Stimulated activated CD8-positive, alpha-beta memory T cell treated with anti-CD3 and anti-CD28 coated beads, Interleukin-7, amount 100 ng/mL, for 4 hours (primary cell): ENCODE results near the gene IQCK.

Experiments
- DNase-seq, 2 donors: peaks; one replicate each; pipeline ENCODE4 v3.0.0-alpha.2; 2020; ENCODE audit warnings: low read depth in 2 of 2

IQCK gene

DNA sequence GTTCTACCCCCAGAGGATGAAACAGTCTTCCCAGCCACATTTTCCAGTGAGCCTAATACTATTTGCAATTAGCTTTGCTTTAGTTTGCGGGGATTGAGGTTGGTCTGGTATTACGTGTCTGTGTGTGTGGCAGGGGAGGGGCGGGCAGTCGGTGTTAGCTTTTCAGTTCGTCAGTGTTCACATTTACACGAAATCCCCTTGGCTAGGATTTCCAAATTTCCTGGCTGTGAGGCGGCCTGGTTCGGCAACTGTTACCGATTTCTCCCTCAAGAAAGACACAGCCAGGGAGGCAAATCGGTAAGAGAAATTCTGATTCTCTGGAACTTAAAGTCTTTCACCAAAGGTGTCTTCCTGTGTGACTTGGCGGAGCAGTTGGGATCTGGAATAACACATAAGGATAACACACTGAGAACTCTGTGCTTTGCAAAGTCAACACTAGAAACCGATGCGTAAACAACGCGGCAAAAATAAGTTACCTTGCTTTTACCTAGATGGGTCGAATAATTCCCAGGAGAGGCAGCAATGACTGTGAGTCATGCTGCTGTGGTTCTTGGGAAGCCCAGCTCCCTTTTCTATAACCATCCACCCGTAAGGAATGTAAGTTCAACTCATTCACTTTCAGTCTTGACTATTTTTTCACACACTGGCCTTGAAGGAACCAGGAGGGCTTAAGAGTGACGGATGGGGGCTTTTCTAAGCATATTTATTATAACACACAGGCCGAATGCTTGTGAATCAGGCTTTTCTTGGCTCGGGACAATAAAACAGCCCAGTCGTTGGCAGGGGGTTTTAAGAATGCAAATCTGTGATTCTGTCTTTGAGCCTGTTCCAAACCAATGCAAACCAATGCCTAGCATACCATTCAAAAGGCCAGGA, 142.3 kb downstream of the IQCK start:
- no peak for DNase-seq

DNA sequence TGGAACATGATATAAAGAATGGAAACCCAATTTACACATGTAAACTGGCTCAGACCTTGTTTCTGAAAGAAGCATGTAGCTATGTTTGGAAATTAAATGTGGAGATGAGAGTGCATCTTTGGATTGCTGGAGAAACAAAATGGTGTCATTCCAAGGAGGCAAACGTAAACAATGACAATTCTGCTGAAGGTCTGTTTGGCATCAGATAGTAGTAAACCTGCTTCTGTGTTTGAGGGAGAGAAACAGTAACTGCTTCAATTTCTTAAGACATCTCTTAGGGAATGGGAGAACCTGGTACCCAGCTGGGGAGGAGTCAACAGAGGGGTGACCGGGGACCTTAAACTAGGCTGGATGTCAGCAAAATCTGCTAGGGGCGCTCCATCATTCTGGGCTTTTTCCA, 143.1 kb downstream of the IQCK start:
- DNase-seq, result no peak

DNA sequence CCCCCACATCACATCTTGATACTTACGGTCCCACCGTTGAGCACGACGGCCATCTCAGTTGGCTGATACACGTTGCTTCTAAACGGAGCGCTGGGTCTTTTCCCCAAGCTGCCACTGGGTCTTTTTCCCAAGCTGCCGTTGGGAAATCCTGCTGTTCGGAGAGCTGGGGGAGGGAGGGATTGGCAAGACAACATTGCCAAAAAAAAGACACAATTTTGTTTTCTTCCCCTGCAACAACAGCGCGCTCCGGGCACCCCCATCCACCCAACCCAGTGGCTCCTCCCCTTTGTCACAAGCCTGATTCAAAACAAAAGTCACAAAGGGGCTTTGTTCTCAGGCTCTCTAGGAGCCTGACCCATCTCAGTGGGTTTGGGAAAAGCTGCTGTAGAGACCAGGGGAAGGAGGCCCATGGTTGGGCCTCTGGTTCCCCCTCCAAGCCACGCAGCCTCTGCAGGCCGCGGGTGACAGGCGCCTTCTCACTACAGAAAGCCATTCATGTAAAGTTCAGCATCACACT, 143.8 kb downstream of the IQCK start:
- no peak for DNase-seq

DNA sequence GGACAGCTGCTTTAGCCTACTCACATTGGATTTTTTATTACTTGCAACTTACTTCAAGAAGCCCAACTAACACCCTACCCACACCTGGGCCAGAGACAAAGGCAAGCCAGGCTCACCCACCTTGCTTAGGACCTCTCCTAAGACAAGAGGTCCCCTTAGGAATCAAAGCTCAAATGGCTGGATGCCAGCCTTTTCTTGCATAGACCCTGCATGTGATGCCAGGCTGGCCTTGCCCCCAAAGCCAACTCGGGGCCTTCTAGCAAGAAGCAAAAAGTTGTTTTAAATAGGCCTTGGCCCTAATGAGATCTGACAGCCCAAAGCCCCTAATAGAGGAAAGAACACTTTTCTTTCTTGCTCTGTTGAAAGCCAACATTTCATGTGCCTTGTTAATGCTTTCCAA, 145.9 kb downstream of the IQCK start:
- no peak for DNase-seq

DNA sequence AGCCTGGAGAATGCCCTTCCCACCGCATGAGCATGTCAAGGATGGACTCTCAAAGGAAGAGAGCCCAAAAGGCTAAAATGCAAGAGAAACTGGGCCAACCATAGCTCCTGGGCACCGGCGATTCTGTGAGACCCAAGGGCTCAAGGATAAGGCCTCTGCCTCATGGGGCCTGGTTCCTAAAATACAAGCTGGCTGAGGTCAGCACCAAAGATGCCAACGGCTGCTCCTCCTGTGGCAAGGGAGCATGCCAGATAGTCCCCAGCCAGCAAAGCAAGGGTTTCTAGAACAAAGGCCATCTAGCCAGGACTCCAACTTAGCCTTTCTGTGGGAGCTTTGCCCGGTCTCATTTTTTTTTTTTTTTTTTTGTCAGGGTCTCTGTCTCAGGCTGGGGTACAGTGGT, 146.5 kb downstream of the IQCK start:
- DNase-seq, result no peak

DNA sequence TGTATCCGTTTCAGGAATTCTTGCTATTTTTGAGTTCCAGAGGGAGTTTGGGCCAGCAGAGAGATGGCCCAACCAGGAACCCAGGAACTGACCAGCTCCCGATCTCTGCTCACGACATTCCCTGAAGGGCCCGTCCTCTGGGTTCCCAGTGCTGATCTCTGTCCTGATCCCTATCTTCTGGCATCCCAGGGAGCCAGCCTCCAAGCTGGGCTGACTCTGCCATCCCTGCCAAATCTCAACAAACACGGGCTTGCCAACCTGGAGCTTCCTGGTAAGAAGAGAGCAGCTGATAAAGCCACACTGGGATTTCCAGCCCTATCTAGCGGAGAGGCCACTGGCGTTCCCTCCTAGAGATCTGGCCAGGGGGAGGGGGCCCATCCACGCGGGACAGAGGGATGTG, 150.3 kb downstream of the IQCK start:
- no peak for DNase-seq

DNA sequence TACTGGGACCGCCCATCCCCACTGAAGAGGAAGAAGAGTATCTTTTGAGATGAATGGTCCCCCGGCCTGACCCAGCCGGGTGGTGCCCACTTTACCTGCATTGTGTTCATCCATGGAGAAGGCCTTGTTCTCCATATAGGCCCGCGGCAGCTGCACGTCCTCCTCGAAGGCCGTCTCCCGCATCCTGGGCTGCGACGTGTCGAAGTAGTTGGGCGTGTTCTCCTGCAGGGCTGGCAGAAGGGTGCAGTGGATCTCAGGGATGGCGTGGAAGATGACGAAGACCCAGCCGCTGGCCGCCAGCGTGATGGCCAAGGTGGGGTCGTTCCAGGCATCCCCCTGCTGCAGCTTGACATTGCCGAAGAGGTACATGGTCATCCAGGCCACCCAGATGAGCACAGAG, 153.7 kb downstream of the IQCK start:
- DNase-seq, result no peak

DNA sequence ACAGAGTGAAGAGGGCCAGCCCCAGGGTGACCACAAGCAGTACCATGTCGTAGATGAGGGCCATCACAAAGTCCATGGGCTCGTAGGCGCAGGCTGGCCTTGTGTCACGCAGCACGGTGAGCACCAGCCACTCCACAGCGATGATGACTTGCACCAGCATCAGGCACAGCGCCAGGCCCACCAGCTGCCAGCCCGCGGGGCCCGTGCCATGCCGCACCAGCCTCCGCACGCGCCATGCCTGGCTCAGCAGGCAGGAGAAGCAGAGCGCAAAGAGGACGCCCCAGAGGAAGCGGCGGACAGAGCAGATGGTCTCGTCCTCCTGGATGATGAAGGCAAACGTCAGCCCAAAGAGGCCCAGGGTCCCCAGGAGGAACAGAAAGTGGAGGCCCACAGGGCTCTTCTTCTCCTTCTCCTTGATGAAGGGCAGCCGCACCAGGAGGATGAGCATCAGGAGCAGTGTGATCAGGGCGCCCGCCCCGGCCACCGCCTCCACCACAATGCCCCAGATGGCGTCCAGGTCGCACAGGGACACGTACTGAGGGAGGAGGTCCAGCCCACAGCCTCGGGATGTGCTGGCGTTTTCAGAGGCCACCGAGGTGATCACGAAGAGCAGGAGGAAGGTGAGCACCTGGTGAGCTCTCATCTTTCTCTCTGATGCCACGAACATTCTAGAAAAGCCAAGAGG, 154.2 kb downstream of the IQCK start:
- DNase-seq, result no peak

DNA sequence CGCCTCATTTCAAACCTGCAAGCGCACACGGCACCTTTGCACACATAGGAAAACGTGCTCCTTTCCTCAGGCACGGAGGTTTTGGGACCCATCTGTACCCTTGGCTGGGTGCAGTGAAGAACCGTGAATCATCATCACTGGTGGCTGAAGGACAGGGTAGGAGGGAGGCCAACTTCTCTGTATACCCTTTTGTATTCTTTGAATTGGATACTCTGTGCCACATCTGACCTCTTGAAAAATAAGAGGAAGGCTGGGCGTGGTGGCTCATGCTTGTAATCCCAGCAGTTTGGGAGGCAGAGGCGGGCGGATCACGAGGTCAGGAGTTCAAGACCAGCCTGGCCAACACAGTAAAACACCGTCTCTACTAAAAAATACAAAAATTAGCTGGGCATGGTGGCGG, 154.9 kb downstream of the IQCK start:
- no peak for DNase-seq

DNA sequence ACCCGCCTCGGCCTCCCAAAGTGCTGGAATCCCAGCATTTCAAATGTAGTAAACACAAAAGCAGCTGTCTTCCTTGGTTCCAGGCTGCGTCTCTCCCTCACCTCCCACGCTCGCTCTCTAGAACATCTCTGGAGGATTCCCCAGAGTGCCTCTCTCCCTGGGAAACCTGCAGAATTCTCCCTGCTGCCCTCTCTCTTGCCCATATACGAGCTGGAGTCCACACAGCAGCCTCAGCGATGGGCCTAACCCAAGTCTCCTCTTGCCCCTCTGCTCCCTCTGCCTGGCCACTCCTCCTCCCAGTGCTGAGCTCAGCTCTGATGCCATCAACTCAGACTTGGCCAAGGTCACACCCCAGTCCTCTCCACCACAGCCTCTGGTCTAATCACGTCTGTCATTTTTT, 156.0 kb downstream of the IQCK start:
- no peak for DNase-seq

DNA sequence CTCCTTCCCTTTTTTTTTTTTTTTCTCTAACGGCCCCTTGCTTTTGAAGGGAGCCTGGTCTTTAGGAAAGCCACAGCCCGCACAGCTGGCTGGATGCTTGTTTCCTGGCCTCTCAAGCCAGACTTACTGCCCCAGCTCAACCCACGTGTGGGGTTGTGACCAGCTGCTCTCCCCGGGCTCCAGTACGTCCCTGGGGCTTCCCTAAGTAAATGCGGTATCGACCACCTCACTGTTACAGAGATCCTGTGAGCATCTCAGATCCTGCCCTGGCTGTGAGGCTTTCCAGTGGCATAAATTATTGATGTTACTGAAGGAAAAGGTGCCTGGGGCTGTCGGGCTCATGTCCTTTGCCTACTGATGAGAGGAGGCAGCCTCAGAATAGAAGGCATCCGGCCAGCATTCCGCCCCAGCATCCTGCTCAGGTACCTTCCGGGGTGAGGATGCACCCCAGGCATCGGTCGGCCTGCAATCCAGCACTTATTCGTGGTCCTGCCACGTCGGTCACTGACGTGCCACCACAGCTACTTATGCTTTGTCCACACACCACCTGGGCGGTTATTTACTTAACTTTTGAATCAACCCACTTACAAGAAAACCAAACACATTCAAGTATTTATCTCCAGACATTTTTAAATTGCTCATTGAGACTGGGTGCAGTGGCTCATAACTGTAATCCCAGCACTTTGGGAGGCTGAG, 156.9 kb downstream of the IQCK start:
- no peak for DNase-seq

DNA sequence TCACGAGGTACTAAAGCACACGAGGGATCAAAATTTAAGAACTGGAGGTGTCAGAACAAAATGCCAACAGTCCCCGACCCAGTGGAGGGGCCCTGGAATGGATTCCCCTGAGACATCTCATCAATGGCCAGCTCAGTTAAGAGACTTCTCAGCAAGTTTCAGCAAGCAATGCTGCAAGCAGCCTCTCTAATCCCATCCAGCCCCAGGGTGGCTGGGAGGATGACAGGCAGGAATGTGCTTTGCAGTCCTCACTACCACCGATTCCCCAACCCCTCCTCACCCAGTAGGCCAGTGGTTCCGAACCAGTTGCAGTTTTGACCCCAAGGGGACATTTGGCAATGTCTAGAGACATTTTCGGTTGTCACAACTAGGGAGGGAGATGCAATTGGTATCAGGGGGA, 157.8 kb downstream of the IQCK start:
- DNase-seq, result no peak

DNA sequence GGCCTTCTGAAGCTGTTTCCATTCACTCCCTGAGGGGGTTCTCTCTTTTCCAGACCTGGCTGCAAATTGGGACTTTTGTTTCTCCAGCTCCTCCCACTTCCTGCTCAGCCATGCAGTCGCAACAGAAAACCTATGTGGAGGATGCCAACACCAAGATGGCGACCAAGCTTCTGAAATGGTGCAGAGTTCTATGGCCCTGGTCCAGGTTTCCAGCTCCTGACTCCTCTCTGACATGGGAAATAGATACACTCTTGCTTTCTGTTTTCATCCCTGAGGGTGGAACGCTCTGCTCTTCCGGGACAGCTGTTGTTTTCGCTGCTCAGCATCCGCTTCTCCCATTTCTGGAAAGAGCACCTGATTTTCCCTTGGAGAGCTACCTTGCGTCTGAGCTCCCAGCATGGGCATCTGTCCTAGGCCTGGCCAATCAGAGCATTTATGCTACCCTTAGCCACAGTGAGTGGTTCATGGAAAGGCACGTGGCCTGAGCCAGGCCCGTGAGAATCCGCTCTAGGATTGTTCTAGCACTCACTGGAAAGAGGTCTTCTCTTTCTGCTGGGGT, 158.5 kb downstream of the IQCK start:
- DNase-seq, result no peak

DNA sequence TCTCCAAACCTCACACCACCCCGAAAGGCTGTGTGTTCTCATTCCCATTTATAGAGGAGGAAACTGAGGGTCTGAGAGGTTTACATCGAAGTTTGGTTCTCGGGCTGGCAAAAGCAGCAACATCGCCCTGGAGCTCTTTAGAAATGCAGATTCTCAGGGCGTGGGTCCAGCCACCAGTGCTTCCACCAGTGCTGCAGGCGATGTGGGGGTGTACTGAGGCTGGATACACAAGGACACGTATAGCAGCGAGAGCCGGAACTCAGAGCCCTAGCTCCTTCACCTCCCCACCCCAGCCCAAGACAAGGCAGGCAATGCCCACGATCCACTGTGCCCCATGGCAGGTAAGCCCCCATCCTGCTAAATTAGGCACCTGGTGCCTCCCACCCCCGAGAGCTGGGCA, 160.7 kb downstream of the IQCK start:
- DNase-seq, result no peak

DNA sequence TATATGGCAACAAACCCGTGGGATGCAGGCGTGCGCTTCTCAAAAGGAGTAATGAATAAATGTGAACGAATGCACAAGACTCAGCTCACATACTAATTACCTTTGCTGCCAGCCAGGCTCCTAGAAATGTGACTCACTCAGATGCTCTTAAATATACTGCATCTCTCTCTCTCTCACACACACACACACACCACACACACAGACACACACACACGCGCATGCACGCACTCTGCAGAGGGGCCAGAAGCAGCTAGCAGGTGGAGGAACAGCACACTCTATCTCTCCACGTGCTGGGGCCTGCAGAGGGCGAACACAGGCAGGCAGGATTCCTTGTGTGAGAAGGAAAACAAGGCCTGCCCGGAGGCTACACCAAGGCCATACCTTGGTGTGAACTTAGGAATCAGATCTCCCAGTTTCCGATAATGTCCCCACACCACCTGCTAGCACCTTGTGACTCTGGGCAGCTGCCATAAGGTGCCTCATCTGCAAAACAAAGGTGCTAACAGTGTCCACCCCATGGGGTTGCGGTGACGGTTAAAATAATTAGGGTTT, 161.2 kb downstream of the IQCK start:
- DNase-seq, result no peak

DNA sequence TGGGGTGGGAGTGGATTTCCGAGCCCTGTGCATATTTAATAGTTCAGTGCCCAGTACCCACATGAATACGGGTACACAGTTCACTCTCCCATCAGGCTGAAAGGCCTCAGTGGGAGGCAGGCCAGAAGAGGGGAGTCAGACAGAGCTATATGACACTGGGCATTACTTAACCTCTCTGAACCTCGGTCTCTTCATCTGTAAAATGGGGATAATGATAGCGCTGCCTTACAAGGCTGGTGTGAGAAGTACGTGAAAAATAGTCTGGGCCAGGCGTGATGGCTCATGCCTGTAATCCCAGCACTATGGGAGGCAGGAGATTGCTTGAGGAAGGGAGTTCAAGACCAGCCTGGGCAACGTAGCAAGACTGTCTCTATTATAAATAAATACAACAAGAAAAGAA, 163.0 kb downstream of the IQCK start:
- no peak for DNase-seq

DNA sequence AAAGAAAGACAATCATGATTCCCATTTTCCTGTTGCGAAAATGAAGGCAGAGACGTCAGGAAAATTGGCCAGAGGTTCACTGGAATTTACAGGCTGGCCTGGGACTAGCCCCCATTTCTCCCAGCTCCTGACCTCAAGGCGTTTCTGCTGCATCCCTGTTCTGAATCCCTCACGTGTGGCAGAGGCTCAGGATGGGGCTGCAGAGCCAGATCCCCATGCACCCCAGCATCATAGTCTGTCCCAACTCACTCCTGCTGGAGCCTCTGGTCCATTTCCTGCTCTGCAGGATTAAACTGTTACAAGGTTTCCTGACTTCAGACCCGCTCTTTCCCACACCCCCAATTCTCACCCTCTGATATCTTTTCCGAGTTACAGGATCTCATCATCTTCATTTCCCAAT, 163.7 kb downstream of the IQCK start:
- DNase-seq, result no peak

DNA sequence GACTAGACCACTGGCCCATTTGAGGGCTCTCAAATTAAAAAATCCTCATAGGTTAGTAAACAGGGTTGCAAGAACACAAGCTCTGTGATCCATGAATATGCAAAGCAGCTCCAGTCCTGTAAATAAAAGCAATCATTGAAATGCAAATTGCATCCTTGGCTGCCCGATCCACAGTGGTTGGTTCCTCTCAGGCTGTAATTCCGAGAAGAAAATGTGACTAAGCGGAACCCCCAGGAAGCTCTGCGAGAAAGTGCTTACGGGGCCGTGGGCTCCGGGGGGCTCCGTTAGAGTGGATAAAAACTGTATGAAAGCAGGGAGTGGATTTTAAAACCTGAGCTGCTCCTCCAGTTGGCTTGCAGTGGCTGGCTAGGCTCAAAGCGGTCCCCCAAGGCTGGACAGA, 164.1 kb downstream of the IQCK start:
- DNase-seq, result no peak

DNA sequence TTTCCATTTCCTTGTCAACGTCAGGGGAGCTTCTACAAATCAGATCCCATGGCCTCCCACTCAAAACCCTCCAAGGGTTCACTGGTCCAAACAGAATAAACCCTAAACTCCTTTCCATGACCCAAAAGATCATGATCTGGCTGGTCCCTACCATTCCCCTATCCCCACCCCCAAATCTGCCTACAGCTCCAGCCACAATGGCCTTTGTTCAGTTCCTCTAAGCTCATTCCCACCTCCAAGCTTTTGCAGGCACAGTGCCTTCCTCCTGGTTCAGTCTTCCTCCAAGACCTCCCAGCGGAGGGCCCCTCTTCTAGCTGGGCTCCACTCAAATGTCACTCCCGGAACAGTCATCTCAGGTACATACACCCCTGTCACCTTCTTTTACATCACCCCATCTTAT, 164.6 kb downstream of the IQCK start:
- no peak for DNase-seq

DNA sequence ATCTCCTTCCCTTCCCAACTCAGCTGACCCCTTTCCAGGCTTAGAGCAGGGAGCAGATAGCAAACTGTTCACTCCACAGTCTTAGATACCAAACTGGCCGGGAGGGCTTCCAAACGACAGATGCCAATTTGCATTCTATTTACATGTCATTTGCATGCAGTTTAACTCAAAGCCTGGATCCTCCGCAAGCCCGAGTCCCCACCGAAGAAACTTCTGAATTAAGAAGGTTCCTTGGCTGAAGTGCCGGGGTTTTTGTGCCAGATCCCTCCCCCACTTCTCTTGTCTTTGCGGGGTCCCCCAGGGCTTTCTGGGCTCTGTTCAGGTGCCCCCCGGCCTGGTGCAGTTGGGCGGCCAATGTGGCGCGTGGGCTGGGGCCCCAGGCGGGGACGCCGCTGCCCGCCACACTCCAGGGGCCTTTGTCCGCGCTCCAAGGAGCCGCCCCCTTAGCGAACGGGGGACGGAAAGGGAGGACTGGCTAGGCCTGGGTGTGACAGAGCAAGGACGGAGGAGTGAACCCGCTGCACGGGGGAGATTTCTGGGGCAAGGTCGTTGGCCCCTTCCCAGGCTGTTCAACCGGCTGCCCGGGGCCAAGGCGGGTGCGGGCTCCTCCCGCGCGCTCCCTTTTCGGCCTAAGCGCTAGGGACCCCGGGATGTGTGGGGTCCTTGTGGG, 165.4 kb downstream of the IQCK start:
- DNase-seq, result no peak

DNA sequence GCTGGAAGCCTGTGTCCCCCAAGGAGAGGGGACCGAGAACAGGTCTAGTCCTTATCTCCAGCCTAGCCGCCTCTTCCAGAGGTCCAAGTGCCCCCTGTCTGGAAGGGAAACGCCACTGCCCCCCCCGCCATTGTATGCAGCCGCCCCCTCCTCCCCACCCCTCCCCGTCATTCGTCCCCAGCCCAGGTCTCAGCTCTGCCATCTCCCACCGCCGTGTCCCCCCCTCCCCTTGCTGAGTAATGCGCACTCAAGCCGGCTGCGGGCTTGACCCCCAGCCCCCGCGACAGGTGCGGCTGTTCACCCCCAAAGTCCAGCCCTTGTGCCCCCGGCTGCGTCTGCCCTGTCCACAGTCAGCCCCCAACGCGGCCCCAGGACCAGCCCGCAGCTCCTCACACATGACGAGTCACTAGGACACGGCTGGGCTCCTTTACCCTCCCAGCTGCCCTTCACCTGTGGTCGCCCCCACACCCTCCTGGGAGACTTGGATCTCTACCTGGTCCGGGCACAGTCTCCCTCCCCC, 166.0 kb downstream of the IQCK start:
- no peak for DNase-seq
